LNCaP clone FGC (cell line): ENCODE results near the gene IGF2R.

ENCODE experiments used
- DNase-seq: peaks from one replicate; pipeline ENCODE4 v3.0.0-alpha.2; 2011; ENCODE audit warnings: low read depth
- H3K4me3 ChIP-seq: 2 replicates; pipeline ENCODE4 v1.5.1; 2011; ENCODE audit warnings: mild to moderate bottlenecking, low read depth, low read length, control low read depth
- TF ChIP-seq, protein P1 (sequence below): IDR thresholded peaks from 2 replicates; pipeline ENCODE4 v1.5.1; 2012; ENCODE audit warnings: mild to moderate bottlenecking; ENCODE audit not compliant: control insufficient read depth, insufficient read depth; ENCODE audit errors: extremely low read depth

IGF2R gene

DNA sequence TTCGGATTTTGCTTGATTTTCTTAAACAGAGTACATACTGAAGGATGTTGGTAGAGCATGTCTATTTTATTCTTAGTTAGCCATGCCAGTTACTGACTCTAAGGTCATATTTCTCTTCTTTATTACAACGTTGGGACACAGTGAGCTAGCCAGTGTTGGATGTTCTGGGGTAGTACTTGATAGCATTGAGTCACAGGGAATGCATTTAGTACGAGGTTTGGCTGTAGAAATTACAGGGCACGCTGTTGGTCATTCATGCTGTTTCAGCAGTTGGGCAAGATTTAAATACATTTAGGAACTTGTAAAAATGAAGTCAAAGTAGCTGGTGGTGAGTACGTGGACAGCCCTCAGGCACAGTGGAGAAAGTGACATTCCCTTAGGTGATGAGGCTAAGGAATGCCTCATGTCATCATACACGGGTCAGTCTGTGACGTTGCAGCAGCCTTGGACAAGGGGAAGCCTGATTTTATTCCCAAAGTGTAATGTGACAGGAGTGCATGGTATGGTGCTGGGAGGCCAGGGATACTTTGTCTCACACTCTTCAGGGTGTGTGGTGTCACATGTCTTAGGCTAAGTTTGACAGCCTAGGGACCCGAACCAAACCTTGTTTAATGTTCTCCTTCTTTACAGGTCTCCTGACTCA lies 95.0 kb downstream of the IGF2R start:
- H3K4me3 ChIP-seq, result no peak overlapping the region
- TF ChIP-seq, protein P1, sequence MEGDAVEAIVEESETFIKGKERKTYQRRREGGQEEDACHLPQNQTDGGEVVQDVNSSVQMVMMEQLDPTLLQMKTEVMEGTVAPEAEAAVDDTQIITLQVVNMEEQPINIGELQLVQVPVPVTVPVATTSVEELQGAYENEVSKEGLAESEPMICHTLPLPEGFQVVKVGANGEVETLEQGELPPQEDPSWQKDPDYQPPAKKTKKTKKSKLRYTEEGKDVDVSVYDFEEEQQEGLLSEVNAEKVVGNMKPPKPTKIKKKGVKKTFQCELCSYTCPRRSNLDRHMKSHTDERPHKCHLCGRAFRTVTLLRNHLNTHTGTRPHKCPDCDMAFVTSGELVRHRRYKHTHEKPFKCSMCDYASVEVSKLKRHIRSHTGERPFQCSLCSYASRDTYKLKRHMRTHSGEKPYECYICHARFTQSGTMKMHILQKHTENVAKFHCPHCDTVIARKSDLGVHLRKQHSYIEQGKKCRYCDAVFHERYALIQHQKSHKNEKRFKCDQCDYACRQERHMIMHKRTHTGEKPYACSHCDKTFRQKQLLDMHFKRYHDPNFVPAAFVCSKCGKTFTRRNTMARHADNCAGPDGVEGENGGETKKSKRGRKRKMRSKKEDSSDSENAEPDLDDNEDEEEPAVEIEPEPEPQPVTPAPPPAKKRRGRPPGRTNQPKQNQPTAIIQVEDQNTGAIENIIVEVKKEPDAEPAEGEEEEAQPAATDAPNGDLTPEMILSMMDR, result no peak
- DNase-seq, result no peak

DNA sequence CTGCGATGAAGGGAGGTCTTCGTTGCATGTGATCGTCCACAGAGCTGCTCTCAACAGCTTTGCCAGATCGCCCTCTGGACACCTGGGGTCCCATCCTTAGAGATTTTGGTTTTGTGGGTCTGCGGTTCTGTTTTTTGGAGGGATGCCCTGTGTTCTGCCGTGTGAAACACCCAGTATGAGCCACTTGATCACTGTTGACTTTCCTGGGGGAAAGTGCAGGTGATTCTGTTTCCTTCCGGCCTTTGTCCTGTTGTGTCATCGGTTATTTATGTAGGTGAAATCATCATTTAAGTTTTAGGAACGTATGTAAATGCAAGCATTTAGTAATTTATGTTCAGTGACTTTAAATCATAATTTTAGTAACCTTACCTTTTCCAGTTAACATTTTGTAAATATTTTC lies 96.3 kb downstream of the IGF2R start:
- TF ChIP-seq, protein P1, result no peak
- H3K4me3 ChIP-seq, result no peak overlapping the region
- DNase-seq, result no peak

- DNase-seq, result no peak
- H3K4me3 ChIP-seq, result no peak overlapping the region
- TF ChIP-seq, protein P1, result no peak
Observed at GRCh38 chr6:160067564-160067963, 98.7 kb downstream of the IGF2R start.

DNA sequence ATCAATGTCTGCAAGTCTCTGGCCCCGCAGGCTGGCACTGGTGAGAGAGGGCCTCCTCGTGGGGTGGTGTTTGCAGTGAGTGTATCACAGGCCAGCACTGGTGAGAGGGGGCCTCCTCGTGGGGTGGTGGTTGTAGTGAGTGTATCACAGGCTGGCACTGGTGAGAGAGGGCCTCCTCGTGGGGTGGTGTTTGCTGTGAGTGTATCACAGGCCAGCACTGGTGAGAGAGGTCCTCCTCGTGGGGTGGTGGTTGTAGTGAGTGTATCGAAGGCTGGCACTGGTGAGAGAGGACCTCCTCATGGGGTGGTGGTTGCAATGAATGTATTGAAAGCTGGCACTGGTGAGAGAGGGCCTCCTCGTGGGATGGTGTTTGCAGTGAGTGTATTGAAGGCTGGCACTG lies 99.5 kb downstream of the IGF2R start:
- TF ChIP-seq, protein P1, result no peak
- no peak overlapping the region for H3K4me3 ChIP-seq
- DNase-seq, result no peak

DNA sequence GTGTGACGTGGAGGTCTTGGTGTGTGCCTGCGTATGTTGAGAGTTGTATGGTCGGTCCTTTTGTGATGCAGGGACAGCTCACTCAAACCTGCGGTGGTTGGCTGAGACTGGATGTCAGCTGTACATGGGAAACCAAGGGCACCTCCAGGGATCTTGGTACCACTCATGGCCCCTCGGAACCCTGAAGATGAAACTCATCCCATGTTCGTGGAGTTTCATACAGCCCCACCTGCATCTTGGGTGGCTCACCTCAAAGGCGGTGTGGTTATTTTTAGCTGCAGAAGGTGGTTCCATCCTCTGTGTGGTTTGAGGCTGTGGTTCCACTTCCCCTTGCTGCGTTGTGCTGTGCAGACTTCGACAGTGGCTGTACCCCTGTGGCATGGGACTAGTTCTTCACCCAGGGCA lies 100.2 kb downstream of the IGF2R start:
- no peak overlapping the region for H3K4me3 ChIP-seq
- no peak for DNase-seq
- TF ChIP-seq, protein P1, result no peak

DNA sequence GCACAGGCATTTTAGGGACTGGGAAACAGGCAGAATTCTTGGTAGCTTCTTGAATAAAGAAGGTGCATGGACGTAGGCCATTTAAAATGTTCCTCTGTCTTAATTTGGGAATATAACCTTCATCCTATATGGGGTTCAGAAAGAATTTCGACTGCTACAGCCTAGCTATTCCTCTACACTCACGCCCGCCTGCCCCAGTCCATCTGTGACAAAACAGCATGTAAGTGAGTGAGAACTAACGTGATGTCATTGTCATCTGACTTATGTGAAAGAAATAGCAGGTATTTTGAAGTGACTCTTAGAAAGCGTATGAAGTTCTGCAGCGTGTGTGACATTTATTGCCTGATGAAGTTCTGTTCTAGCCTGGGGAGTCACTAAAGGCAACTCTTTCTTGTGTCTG lies 100.6 kb downstream of the IGF2R start:
- TF ChIP-seq, protein P1, result no peak
- DNase-seq, result no peak
- no peak overlapping the region for H3K4me3 ChIP-seq

- no peak for DNase-seq
- no peak overlapping the region for H3K4me3 ChIP-seq
- TF ChIP-seq, protein P1, result no peak
Observed at GRCh38 chr6:160070427-160070826, 101.5 kb downstream of the IGF2R start.
